Mesenchymal stem cell (in vitro differentiated cells and primary cell): ENCODE results near the gene MTA2.

Experiments used
- DNase-seq: peaks from one replicate; pipeline ENCODE4 v3.0.0-alpha.2; 2013
- H2AFZ ChIP-seq: one replicate; pipeline ENCODE4 v1.6.1; 2013; ENCODE audit warnings: low read depth, mild to moderate bottlenecking, control low read depth, inconsistent platforms, low read length, moderate library complexity
- H2AK5ac ChIP-seq: 2 replicates; pipeline ENCODE4 v1.6.1; 2013; ENCODE audit warnings: low read length, moderate library complexity, mild to moderate bottlenecking, inconsistent platforms; ENCODE audit not compliant: severe bottlenecking
- H2BK120ac ChIP-seq: one replicate; pipeline ENCODE4 v1.6.1; 2013; ENCODE audit warnings: low read depth, mild to moderate bottlenecking, inconsistent platforms, low read length, moderate library complexity
- H2BK12ac ChIP-seq, 2 experiments: one replicate each; pipeline ENCODE4 v1.6.1; 2013; ENCODE audit warnings: inconsistent platforms in 2 of 2, low read length in 2 of 2, mild to moderate bottlenecking in 2 of 2, moderate library complexity in 2 of 2, control low read depth in 1 of 2
- H2BK15ac ChIP-seq: one replicate; pipeline ENCODE4 v1.6.1; 2013; ENCODE audit warnings: mild to moderate bottlenecking, low read depth, inconsistent platforms; ENCODE audit not compliant: poor library complexity, severe bottlenecking
- H2BK5ac ChIP-seq: 2 replicates; pipeline ENCODE4 v1.6.1; 2013; ENCODE audit warnings: low read depth, mild to moderate bottlenecking, low read length, control low read depth, inconsistent platforms; ENCODE audit not compliant: poor library complexity, severe bottlenecking
- H3K14ac ChIP-seq, 2 experiments: one replicate each; pipeline ENCODE4 v1.6.1; 2013; ENCODE audit warnings: inconsistent platforms in 2 of 2, low read length in 2 of 2, control low read depth in 1 of 2, mild to moderate bottlenecking in 1 of 2, moderate library complexity in 1 of 2
- H3K18ac ChIP-seq, 2 experiments: one replicate each; pipeline ENCODE4 v1.6.1; 2013; ENCODE audit warnings: inconsistent platforms in 2 of 2, low read length in 2 of 2, control low read depth in 1 of 2, low read depth in 1 of 2, mild to moderate bottlenecking in 1 of 2
- H3K23ac ChIP-seq, 2 experiments: one replicate each; pipeline ENCODE4 v1.6.1; 2013; ENCODE audit warnings: inconsistent platforms in 2 of 2, low read length in 2 of 2, mild to moderate bottlenecking in 2 of 2, moderate library complexity in 2 of 2, control low read depth in 1 of 2
- H3K27ac ChIP-seq: 2 replicates; pipeline ENCODE4 v1.5.1; 2013; ENCODE audit warnings: mild to moderate bottlenecking, moderate library complexity, low read length, control low read depth, inconsistent platforms; ENCODE audit not compliant: poor library complexity, severe bottlenecking
- H3K27me3 ChIP-seq, 2 experiments: 2 replicates each; pipeline versions ENCODE4 v1.6.1 to v1.7.0; 2013; ENCODE audit warnings: low read length in 2 of 2, mild to moderate bottlenecking in 2 of 2, moderate library complexity in 2 of 2, control low read depth in 1 of 2, inconsistent platforms in 1 of 2; ENCODE audit not compliant: control insufficient read depth in 1 of 2, insufficient read depth in 1 of 2
- H3K36me3 ChIP-seq, 2 experiments: 2 replicates each; pipeline versions ENCODE4 v1.6.1 to v1.7.0; 2013; ENCODE audit warnings: low read length in 2 of 2, control low read depth in 1 of 2, inconsistent platforms in 1 of 2, low read depth in 1 of 2, mild to moderate bottlenecking in 1 of 2; ENCODE audit not compliant: insufficient read depth in 2 of 2, control insufficient read depth in 1 of 2
- H3K4ac ChIP-seq, 2 experiments: one replicate each; pipeline ENCODE4 v1.6.1; 2013; ENCODE audit warnings: inconsistent platforms in 2 of 2, low read length in 2 of 2, mild to moderate bottlenecking in 2 of 2, moderate library complexity in 2 of 2, control low read depth in 1 of 2, low read depth in 1 of 2
- H3K4me1 ChIP-seq: 2 replicates; pipeline ENCODE4 v1.6.1; 2013; ENCODE audit warnings: low read depth, low read length, control low read depth; ENCODE audit not compliant: control insufficient read depth, insufficient read depth
- H3K4me2 ChIP-seq: 2 replicates; pipeline ENCODE4 v1.6.1; 2013; ENCODE audit warnings: low read length, mild to moderate bottlenecking, inconsistent platforms; ENCODE audit not compliant: poor library complexity, severe bottlenecking
- H3K4me3 ChIP-seq, 2 experiments: 2 replicates each; pipeline versions ENCODE4 v1.5.1 to v1.7.0; 2013; ENCODE audit warnings: low read length in 2 of 2, mild to moderate bottlenecking in 2 of 2, control low read depth in 1 of 2, low read depth in 1 of 2; ENCODE audit not compliant: insufficient read depth in 1 of 2
- H3K79me1 ChIP-seq: replicated peaks from 2 replicates; pipeline ENCODE4 v1.6.1; 2013; ENCODE audit warnings: mild to moderate bottlenecking, control low read depth, low read length, inconsistent platforms; ENCODE audit not compliant: poor library complexity, severe bottlenecking
- H3K9ac ChIP-seq: 2 replicates; pipeline ENCODE4 v1.7.0; 2013; ENCODE audit warnings: mild to moderate bottlenecking, low read length, moderate library complexity
- H3K9me3 ChIP-seq: 2 replicates; pipeline ENCODE4 v1.7.0; 2013; ENCODE audit warnings: mild to moderate bottlenecking, low read length; ENCODE audit not compliant: control insufficient read depth
- H4K8ac ChIP-seq: one replicate; pipeline ENCODE4 v1.6.1; 2013; ENCODE audit warnings: inconsistent platforms, mild to moderate bottlenecking, low read length, moderate library complexity
- H4K91ac ChIP-seq: one replicate; pipeline ENCODE4 v1.6.1; 2013; ENCODE audit warnings: mild to moderate bottlenecking, low read length, inconsistent platforms
- WGBS: methylation state at CpG from one replicate; pipeline ENCODE4 v1.1.7; 2013; ENCODE audit warnings: mixed read lengths; 5-methylcytosine and 5-hydroxymethylcytosine counted together

Gene MTA2

GRCh38 chr11:62592989-62593421, 8.7 kb downstream of the MTA2 start:
- Histone ChIP-seq H3K9me3 (no peaks in the 10 kb centered on the region), H2BK120ac (no peak overlapping the region), H3K9ac (peak overlapping the region; percentile 95), H3K4me3 (no peak overlapping the region), H3K27me3 (no peaks in the 10 kb centered on the region), H2AK5ac (no peak overlapping the region), H4K91ac (no peak overlapping the region), H3K18ac (no peak overlapping the region), H2BK5ac (no peak overlapping the region), H3K23ac (no peak overlapping the region), H2AFZ (no peak overlapping the region), H3K27ac (no peak overlapping the region), H3K14ac (no peak overlapping the region), H3K79me1 (peaks cover 26% of the 10 kb centered on the region), H4K8ac (no peak overlapping the region), H3K4me2 (no peak overlapping the region), H3K36me3 (peaks cover 55 to 60% of the 10 kb centered on the region in 2 experiments), H2BK15ac (no peak overlapping the region), H3K4ac (no peak overlapping the region), H3K4me1 (peaks cover 13% of the 10 kb centered on the region), H2BK12ac (no peak overlapping the region)
- DNase-seq, result no peak
- WGBS, result 96% methylated on average over 7 of the region's 8 CpGs

- no peak overlapping the region for H2BK120ac ChIP-seq
- DNase-seq, result no peak
- H3K4ac ChIP-seq, result peak overlapping the region in 1 of 2 experiments; percentile 57
- WGBS, result 25% methylated on average over 16 of the region's 17 CpGs
- peak overlapping the region in 1 of 2 experiments; percentile 68 for H3K18ac ChIP-seq
- no peak overlapping the region for H2BK12ac ChIP-seq
- H3K27me3 ChIP-seq, result no peaks in the 10 kb centered on the region
- peak overlapping the region; percentile 52 to 93 for H3K4me3 ChIP-seq
- no peak overlapping the region for H2BK15ac ChIP-seq
- peak overlapping the region; percentile 75 for H3K4me2 ChIP-seq
- peak overlapping the region; percentile 50 for H2BK5ac ChIP-seq
- H2AK5ac ChIP-seq, result no peak overlapping the region
- H3K27ac ChIP-seq, result peak overlapping the region; percentile 88
- H3K36me3 ChIP-seq, result peaks cover 54 to 55% of the 10 kb centered on the region in 2 experiments
- peak overlapping the region; percentile 5 for H4K91ac ChIP-seq
- peak overlapping the region; percentile 73 for H4K8ac ChIP-seq
- no peak overlapping the region for H3K23ac ChIP-seq
- peaks cover 30% of the 10 kb centered on the region for H3K79me1 ChIP-seq
- H3K14ac ChIP-seq, result no peak overlapping the region
- H3K9me3 ChIP-seq, result no peaks in the 10 kb centered on the region
- peak overlapping the region; percentile 21 for H2AFZ ChIP-seq
- peak overlapping the region; percentile 95 for H3K9ac ChIP-seq
- H3K4me1 ChIP-seq, result peaks cover 13% of the 10 kb centered on the region
Observed at GRCh38 chr11:62592146-62592815, 9.4 kb downstream of the MTA2 start.

GRCh38 chr11:62591448-62592145, 10.1 kb downstream of the MTA2 start, which contains the start of gene TUT1:
Gene TUT1, minus strand, starts transcription at chr11:62591523. Its CDS starts 38 bp downstream, at chr11:62591485.
- Histone ChIP-seq H3K4me2 (peak within 1 kb of the TSS; percentile 77), H3K79me1 (peaks cover 28% of the 10 kb centered on the region), H3K4me1 (peaks cover 13% of the 10 kb centered on the region), H4K8ac (peak within 1 kb of the TSS; percentile 73), H3K9ac (peak within 1 kb of the TSS; percentile 95), H3K23ac (peak within 1 kb of the TSS in 1 of 2 experiments; percentile 42), H3K27me3 (no peaks in the 10 kb centered on the region), H3K36me3 (peaks cover 51 to 52% of the 10 kb centered on the region in 2 experiments), H2AFZ (peak within 1 kb of the TSS; percentile 62), H3K27ac (peak within 1 kb of the TSS; percentile 93), H2BK5ac (peak within 1 kb of the TSS; percentile 50), H3K4me3 (peak within 1 kb of the TSS; percentile 82 to 93), H2BK12ac (no peak within 1 kb of the TSS), H3K4ac (peak within 1 kb of the TSS in 1 of 2 experiments; percentile 95), H3K9me3 (no peaks in the 10 kb centered on the region), H2AK5ac (no peak within 1 kb of the TSS), H2BK120ac (peak within 1 kb of the TSS; percentile 54), H2BK15ac (peak within 1 kb of the TSS; percentile 62), H3K14ac (no peak within 1 kb of the TSS), H4K91ac (peak within 1 kb of the TSS; percentile 81), H3K18ac (peak within 1 kb of the TSS; percentile 70 to 73)
- peak; percentile 100 for DNase-seq
- WGBS, result under 1% methylated on average over 58 of the region's 58 CpGs

GRCh38 chr11:62588966-62589637, 12.6 kb downstream of the MTA2 start:
- Histone ChIP-seq H3K4me3 (no peak overlapping the region), H3K4ac (no peak overlapping the region), H3K9me3 (no peaks in the 10 kb centered on the region), H4K91ac (no peak overlapping the region), H3K23ac (no peak overlapping the region), H2BK15ac (no peak overlapping the region), H2AFZ (no peak overlapping the region), H2AK5ac (no peak overlapping the region), H3K4me2 (no peak overlapping the region), H3K4me1 (peaks cover 15% of the 10 kb centered on the region), H3K18ac (no peak overlapping the region), H2BK12ac (no peak overlapping the region), H3K14ac (no peak overlapping the region), H2BK5ac (no peak overlapping the region), H3K36me3 (peaks cover 39 to 40% of the 10 kb centered on the region in 2 experiments), H2BK120ac (no peak overlapping the region), H3K79me1 (peaks cover 19% of the 10 kb centered on the region), H3K27ac (no peak overlapping the region), H3K9ac (peak overlapping the region; percentile 30), H4K8ac (no peak overlapping the region), H3K27me3 (no peaks in the 10 kb centered on the region)
- peak; percentile 57 for DNase-seq
- 76% methylated on average over 15 of the region's 18 CpGs for WGBS
